HUDEP-2 (cell line): ENCODE measurements around the gene EFTUD2.

Source experiments
- DNase-seq, 76 experiments: peaks; one replicate each; lab custom pipeline; 2025; ENCODE audit not compliant: unreplicated experiment in 76 of 76; lab: John Stamatoyannopoulos, UW

The EFTUD2 gene

DNA sequence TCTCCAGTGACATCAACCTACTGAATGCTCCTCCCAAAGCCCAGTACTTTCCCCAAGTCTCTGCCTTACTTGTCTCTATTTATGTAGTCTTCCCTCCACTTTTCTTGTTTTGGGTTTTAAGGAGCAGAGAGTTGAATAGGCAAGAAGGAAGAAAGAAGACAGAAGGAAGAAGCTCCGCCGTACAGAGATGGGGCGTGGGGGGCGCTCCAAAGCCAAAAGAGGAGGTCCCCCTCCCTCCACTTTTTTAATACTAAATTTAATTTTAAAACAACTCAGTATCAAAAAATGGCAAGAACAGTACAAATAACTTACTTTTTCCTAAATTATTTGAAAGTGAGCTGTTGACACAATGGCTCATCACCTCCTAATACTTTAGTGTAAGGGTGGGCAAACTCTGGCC, 4.6 kb downstream of the EFTUD2 start:
- DNase-seq = no peak

GRCh38 chr17:44892250-44892649, 7.0 kb downstream of the EFTUD2 start:
- DNase-seq = no peak

DNA sequence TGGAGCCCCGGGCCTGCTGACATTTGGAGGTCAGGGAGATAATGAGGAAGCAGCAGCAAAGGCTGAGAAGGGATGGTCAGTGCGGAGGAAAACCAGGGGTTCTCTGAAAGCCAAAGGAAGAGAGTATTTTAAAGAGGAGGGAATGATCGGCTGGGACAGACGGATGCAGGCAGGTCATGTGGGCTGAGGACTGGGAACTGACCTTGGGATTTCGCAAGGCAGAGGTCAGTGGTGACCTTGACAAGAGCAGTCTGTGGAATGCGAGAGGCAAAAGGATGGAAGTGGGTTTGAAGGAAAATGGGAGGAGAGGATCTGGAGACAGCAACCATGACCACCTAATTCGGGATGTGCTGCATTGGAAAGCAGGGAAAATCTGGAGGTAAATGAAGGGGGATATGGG, 10.2 kb downstream of the EFTUD2 start:
- no peak for DNase-seq

- DNase-seq = no peak
Measured at GRCh38 chr17:44887971-44888954, 11.0 kb downstream of the EFTUD2 start.

GRCh38 chr17:44887016-44887415, 12.2 kb downstream of the EFTUD2 start:
- DNase-seq = no peak

DNA sequence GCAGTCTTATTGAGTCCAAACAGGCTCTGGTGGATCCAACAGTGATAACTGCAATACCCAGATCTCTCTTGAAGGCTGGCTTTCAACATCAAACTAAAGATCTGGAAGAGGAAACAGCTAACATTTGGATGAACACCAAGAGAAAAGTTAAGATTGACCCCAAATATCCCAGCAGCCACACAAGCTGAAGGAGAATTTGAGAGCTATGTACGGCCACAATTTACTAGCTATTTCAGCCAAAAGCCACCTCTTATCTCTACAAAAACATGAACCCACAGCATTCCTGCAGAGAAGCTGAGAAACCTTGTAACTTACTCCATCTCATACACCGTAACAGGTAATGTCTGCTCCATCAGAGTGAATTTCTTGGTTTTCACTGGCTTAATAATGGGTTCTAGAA, 14.3 kb downstream of the EFTUD2 start:
- DNase-seq = no peak

DNA sequence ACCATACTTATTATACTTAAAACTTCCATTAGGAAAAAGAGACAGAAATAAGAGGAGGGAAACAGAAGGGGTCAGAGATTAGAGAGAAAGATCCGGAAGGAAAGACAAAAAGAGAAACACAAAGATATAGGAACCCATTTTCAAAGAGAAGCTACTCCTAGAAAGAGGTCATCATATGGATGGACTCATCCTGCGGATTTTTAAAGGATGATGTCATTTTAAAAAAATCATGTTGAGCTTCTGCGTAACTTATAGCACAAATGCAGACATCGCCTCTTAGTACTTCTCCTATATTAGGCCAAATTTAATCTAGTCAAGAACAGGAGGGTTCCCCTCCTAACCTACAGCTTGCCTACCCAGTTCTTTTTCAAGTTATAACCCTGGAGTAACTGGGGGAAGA, 18.1 kb downstream of the EFTUD2 start:
- no peak for DNase-seq

- DNase-seq = no peak
Measured at GRCh38 chr17:44880062-44880461, 19.2 kb downstream of the EFTUD2 start.

DNA sequence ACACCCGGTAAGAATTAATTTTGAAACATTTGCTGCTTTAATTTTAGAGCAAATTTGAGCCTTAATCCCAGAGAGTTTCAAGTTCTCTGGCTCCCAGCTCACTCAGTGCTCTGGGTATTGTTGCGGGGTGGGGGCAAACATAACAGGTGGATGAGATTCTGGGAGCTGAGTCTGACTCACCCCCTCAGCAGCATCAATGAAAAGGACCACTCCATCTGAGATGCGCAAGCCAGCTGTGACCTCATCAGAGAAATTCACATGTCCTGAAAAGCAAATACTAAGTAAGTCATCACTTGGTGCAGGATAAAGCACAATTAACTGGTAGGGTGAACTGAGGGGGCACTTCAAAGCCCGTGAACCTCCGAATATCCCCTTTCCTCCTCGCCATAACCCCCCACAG, 19.9 kb downstream of the EFTUD2 start:
- DNase-seq = no peak

DNA sequence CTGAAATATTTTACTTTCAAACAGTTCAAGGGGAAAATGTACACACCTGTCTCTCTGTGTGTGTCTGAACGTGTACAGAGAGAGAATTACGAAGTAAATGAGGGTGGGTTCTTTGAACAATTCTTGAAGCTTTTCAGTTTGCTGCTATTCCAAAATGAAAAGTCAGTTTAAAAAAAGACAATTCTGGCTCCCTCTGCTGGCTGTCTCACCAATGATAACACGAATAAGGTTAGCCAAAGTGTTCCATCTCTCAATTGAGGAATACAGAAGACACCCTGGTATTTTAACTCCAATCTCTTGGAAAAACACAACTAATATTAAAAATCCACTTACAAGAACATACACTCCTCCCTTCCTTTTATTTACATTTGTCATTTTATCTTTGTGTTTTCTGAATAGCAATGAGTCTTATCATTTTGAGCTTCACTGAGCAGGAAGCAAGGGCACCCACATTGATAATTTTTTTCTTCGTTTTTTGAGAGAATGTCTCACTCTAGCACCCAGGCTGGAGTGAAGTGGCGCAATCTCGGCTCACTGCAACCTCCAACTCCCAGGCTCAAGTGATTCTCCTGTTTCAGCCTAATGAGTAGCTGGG, 20.5 kb downstream of the EFTUD2 start:
- peak in 19 of 76 experiments; percentile 1 to 28 (median 12) for DNase-seq

- no peak for DNase-seq
Measured at GRCh38 chr17:44877121-44877520, 22.1 kb downstream of the EFTUD2 start.

DNA sequence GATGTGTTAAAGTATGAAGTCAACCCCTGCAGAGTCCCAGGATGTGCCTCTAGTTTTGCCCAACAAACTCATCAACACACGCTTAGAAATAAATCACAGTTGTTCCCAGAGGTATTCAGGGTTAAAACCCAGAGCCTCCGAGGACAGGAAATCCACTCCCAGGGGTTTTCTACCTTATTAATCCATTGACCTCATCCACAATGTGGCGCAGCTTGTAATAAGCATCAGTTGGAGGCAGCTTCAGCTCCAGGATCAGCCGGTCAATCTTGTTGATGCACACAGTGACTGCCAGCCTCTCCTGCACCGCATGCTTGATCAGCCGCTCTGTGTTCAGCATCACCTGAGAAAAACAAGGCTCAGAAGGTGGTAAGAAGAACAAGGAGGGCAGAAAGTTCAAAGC, 23.5 kb downstream of the EFTUD2 start:
- DNase-seq = no peak

- DNase-seq = no peak
Measured at GRCh38 chr17:44872131-44872768, 27.0 kb downstream of the EFTUD2 start.

DNA sequence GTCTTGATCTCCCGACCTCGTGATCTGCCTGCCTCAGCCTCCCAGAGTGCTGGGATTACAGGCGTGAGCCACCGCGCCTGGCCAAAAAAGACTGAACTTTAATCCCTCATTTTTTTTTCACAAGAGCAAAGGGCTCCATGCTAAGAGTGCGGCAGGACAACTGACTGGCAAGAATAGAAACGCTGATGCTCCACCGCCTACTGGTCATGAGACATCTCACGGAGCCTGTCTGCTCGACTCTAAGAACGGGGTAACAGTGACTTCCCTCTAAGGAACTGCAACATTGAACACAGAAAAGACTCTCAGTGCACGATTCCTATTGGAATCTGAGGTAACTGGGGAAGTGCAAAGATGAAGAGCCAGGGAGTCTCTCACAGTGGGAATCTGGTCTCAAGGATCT, 27.7 kb downstream of the EFTUD2 start:
- no peak for DNase-seq

- no peak for DNase-seq
Measured at GRCh38 chr17:44867841-44868240, 31.4 kb downstream of the EFTUD2 start.

DNA sequence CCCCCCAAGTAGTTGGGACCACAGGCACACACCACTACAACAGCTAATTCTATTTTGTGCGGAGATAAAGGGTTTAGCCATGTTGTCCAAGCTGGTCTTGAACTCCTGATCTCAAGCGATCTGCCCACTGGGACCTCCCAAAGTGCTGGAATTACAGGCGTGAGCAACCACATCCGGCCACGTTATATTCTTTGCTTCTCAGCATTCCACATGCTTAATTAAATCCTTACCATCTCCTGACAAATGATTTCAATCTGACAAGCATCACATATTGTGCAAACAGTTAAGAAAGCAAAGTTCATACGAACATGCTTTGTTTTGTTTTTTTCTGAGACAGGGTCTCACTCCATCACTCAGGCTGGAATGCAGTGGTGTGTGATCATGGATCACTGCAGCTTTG, 33.3 kb downstream of the EFTUD2 start:
- DNase-seq = no peak

DNA sequence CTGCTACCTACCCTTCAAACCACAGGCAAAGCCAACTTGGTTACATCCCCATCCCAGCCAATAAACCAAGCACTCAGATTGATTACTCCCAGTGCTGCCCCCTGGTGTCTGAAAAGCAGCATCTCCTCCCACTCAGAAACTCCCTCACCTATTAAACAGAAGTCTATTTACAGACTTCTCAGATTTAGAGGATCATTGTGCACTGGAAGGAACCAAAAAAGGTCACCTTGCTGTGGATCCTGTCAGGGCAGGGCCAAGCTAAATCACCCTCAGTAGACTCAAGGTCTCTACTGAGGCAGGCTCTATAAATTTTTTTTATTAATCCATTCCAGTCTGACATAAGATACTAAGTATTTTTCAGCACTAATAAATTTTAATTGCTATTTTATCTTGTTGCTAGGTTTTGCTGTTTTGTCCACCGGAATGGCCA, 34.0 kb downstream of the EFTUD2 start:
- peak in 50 of 76 experiments; percentile 3 to 77 (median 35) for DNase-seq

DNA sequence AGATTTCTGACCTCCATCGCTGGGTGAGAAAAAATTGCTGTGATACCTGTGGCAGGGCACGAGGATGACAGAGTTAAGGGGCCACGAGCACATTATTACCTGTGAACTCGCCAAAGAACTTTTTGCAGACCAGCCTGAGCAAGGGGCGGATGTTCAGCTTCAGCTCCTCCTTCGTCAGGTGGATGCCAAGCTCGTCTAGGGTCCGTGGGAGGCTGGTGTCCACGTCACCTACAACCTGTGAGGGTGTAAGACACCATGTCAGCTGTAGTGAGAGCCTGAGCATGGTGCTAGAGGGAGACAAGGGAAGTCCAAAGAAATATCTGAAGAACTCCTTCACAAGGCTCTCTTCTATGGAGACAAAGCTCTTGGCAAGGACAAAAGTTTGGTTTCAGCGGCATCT, 34.4 kb downstream of the EFTUD2 start:
- DNase-seq = no peak

DNA sequence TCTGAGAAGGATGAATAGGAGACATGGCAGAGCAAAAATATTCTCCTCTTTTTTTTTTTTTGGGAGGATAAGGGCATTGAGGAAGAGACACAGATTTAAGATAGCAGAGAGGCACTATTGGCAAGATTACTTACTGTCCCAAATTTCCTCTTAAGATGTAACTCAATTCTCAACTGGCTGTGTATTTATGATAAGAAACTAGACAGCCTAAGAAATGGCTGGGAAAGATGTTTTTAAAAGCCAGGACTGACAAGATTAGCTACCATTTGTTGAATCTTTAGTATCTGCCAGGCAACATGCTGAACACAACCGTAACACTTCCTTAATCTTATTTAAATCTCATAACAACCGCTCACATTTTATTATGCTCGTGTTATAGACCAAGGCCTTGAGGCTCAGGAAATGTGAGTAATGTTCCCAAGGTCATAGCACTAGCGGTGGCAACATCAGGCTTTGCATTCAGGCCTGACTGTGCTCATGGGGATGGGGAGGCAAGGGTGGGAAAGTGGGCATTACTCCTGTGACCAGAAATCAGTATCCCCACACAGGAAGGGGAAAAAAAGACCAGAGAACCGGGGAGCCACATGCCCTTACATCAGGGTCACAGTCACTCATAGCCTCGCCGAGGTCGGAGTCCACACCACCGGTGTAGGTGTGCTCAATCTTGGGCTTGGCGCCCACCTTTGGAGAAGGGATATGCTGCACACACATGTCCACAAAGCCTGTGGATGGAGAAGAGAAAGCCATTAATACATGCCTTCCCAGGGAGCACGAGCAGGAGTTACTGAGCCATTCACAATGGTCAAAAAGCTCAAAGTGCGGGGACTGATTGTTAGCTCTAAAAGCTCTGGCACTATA, 36.0 kb downstream of the EFTUD2 start:
- DNase-seq = no peak

GRCh38 chr17:44862278-44862914, 36.8 kb downstream of the EFTUD2 start:
- DNase-seq = no peak
